ENCODE results near the gene TBC1D20. TPM values are rescaled to one million over a fixed set of nuclear protein-coding genes. Genes with fewer than 3 reads are reported as not detected.
A peak's percentile ranks its signal among the peaks of the same experiment; 100 is the strongest.

Gene TBC1D20
- total RNA-seq, 1 experiment from 2014 or later, result 32.5 TPM

DNA sequence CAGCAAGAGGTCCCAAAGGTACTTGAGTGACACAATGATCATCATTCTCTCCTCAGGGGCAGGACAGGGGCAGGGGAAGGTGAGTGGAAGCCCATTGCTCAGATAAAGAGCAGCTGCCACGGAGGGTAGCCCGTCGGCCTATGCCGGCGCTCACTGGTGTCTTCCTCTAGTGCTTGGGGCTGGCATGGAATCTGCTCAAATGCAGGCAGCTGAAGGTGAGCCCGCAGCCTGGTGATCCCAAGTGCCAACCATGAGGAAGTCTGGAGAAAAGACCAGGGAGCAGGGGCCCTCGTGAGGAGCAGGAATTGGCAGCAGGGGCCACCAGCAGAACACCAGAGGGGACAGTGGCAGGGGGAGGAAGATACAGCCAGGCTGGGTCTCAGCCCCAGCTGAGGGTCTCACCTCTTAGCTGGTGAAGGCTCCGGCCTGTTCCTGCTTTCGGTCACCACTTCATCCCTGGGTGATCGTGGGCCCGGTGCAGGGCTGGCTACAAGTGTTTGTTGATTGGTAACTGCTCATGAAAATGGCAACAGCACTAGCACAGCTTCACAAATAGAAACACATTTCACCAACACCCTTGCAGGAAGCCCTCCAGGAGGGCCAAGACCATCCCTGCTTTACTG, 29.5 kb downstream of the TBC1D20 start:
- ChIA-PET POLR2A (interaction anchor here (0.8 to 2.4 kb wide), 6 partner anchors 10 to 71 kb away, joined by 3 to 10 read pairs (median 5); no protein-coding TSS in a partner anchor), CTCF (interaction anchor here (0.7 to 10.0 kb wide), 8 partner anchors 10 to 307 kb away, joined by 3 to 118 read pairs (median 6); no protein-coding TSS in a partner anchor)
- TF ChIP-seq, protein P1, sequence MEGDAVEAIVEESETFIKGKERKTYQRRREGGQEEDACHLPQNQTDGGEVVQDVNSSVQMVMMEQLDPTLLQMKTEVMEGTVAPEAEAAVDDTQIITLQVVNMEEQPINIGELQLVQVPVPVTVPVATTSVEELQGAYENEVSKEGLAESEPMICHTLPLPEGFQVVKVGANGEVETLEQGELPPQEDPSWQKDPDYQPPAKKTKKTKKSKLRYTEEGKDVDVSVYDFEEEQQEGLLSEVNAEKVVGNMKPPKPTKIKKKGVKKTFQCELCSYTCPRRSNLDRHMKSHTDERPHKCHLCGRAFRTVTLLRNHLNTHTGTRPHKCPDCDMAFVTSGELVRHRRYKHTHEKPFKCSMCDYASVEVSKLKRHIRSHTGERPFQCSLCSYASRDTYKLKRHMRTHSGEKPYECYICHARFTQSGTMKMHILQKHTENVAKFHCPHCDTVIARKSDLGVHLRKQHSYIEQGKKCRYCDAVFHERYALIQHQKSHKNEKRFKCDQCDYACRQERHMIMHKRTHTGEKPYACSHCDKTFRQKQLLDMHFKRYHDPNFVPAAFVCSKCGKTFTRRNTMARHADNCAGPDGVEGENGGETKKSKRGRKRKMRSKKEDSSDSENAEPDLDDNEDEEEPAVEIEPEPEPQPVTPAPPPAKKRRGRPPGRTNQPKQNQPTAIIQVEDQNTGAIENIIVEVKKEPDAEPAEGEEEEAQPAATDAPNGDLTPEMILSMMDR (IDR thresholded peaks at IDR 0.05; ENCODE audit: unreplicated experiment), result no peak
- no peaks in the 10 kb centered on the region for H3K27me3 Mint-ChIP-seq (ENCODE audit: insufficient read depth, unreplicated experiment)
- intact Hi-C loops (cut with micrococcal nuclease), result no loop called here
- BruUV-seq (replicated peaks), result no TSS peak
- H3K4me3 Mint-ChIP-seq (ENCODE audit: unreplicated experiment), result no peak overlapping the region
- peaks cover 7% of the 10 kb centered on the region for H3K4me1 Mint-ChIP-seq (ENCODE audit: insufficient read depth, unreplicated experiment)
- H3K9me3 Mint-ChIP-seq (ENCODE audit: unreplicated experiment), result no peaks in the 10 kb centered on the region
- no peak for DNase-seq (ENCODE audit: unreplicated experiment)
- peaks cover 79% of the 10 kb centered on the region for H3K36me3 Mint-ChIP-seq (ENCODE audit: insufficient read depth, unreplicated experiment)
- H3K27ac Mint-ChIP-seq (ENCODE audit: low read depth, unreplicated experiment), result peak overlapping the region; percentile 75

DNA sequence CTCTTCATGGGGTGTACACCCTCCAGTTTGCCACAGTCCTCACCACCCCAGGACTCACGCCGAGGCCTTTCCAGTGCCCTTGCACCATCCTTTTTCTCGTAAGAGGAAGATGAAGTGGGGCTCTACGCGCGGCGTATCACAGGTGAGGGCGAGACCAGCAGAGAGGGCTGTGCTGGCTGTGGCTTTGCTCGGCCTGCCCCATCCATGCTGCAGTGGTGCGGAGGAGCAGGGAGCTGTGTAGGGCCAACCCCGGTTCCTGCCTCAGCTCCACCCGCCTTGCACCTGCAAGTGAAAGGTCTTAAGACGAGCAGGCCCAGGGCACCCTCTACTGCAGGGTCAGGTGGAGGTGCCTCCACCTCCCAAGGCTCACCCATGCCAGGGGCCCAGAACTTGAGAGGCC, 30.1 kb downstream of the TBC1D20 start:
- BruUV-seq (replicated peaks), result no TSS peak
- peaks cover 7% of the 10 kb centered on the region for H3K4me1 Mint-ChIP-seq (ENCODE audit: insufficient read depth, unreplicated experiment)
- H3K27ac Mint-ChIP-seq (ENCODE audit: low read depth, unreplicated experiment), result no peak overlapping the region
- intact Hi-C loops (cut with micrococcal nuclease), result no loop called here
- H3K36me3 Mint-ChIP-seq (ENCODE audit: insufficient read depth, unreplicated experiment), result peaks cover 80% of the 10 kb centered on the region
- POLR2A ChIA-PET, result interaction anchor here (0.9 to 2.8 kb wide), 11 partner anchors 9 to 70 kb away, joined by 3 to 20 read pairs (median 4); no protein-coding TSS in a partner anchor
- TF ChIP-seq, protein P1 (IDR thresholded peaks at IDR 0.05; ENCODE audit: unreplicated experiment), result no peak
- no peak for DNase-seq (ENCODE audit: unreplicated experiment)
- no peaks in the 10 kb centered on the region for H3K27me3 Mint-ChIP-seq (ENCODE audit: insufficient read depth, unreplicated experiment)
- H3K4me3 Mint-ChIP-seq (ENCODE audit: unreplicated experiment), result no peak overlapping the region
- CTCF ChIA-PET, result interaction anchor here (0.6 to 10.0 kb wide), 19 partner anchors 9 to 398 kb away, joined by 3 to 118 read pairs (median 7); no protein-coding TSS in a partner anchor
- no peaks in the 10 kb centered on the region for H3K9me3 Mint-ChIP-seq (ENCODE audit: unreplicated experiment)

DNA sequence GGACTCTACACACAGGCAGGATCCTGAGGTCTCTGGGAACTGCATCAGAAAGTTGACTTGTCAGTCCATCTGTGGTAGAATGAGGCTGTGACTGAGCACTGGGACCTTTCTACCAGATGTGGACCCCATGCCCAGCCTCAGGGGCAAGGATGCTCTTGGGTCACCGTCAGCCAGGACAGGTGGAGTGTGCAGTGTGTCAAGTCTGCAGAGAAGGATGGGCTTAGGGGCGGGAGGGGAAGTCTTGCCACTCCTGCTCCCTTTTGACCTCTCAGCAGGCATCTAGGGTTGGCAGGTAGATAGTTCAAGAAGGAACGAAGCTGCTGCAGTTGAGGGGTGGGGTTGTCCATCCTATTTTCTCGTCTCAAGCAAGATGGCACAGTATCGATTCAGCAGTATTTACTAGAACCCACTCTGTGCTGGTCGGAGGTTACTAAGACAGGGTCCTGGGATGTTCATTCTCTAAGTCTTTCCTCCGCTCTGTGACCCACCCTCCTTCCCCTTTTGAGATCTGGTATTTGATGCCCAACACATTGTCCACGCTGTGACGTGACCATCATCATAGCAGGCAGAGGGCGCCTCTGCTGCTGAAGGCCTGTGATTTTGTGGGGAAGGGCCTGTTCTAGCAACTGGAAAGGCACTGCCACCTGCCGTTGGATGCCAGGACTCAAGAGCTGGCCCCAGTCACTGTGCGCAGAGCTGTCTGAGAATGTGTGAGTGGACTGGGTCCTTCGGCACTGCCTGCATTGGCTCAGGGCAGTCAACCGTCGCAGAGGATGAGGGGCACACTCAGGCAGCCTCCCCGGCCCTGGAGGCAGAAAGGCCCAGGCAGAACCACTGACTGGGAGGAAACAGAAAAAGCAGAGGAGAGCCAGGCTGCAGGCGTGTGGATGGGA, 31.1 kb downstream of the TBC1D20 start:
- Mint-ChIP-seq H3K4me1 (ENCODE audit: insufficient read depth, unreplicated experiment) (peaks cover 7% of the 10 kb centered on the region), H3K9me3 (ENCODE audit: unreplicated experiment) (no peaks in the 10 kb centered on the region), H3K27ac (ENCODE audit: low read depth, unreplicated experiment) (no peak overlapping the region), H3K27me3 (ENCODE audit: insufficient read depth, unreplicated experiment) (no peaks in the 10 kb centered on the region), H3K4me3 (ENCODE audit: unreplicated experiment) (no peak overlapping the region), H3K36me3 (ENCODE audit: insufficient read depth, unreplicated experiment) (peaks cover 73% of the 10 kb centered on the region)
- no TSS peak for BruUV-seq (replicated peaks)
- peak; percentile 77 for DNase-seq (ENCODE audit: unreplicated experiment)
- CTCF ChIA-PET, result interaction anchor here (0.6 to 10.0 kb wide), 32 partner anchors 7 to 747 kb away, joined by 3 to 118 read pairs (median 4); partner anchors contain the start of gene SOX12
- intact Hi-C loops (cut with micrococcal nuclease), result loop anchor here (1.0 to 2.0 kb wide), 3 partner anchors 23 to 77 kb away; partner anchors contain the start of gene RBCK1
- POLR2A ChIA-PET, result interaction anchor here (0.6 to 2.8 kb wide), 15 partner anchors 8 to 103 kb away, joined by 3 to 20 read pairs (median 4); no protein-coding TSS in a partner anchor
- TF ChIP-seq, protein P1 (IDR thresholded peaks at IDR 0.05; ENCODE audit: unreplicated experiment), result peak; percentile 67
